Calu3 (cell line): ENCODE data around the gene CRTC2. TPM values are rescaled to one million over a fixed set of nuclear protein-coding genes. Genes with fewer than 3 reads are reported as not detected.
"Not testable (repeated sequence)": the region's sequence is repeated elsewhere in the genome, so short reads cannot be mapped to it uniquely, and the experiment has no call there.

ENCODE experiments used
- BruUV-seq: library from RNA; stranded (reverse); fragments of 400-500 nt; replicated peaks from 2 replicates; lab custom pipeline; 2021; lab: Mats Ljungman, UMichigan
- CTCF ChIA-PET: fragments of 300-600 bp; sonication (Branson Sonifier 250); formaldehyde crosslinking; loops from one replicate; lab custom pipeline; 2022; ENCODE audit warnings: antibody characterized with exemption; lab: Charles Lee
- DNase-seq: peaks from one replicate; pipeline ENCODE4 v3.0.0; 2022
- H3K27ac Mint-ChIP-seq: one replicate; pipeline ENCODE4 v1.8.0; 2022; ENCODE audit warnings: mixed read lengths; ENCODE audit not compliant: unreplicated experiment
- H3K27me3 Mint-ChIP-seq: one replicate; pipeline ENCODE4 v1.8.0; 2022; ENCODE audit warnings: mixed read lengths; ENCODE audit not compliant: unreplicated experiment
- H3K36me3 Mint-ChIP-seq: one replicate; pipeline ENCODE4 v1.8.0; 2022; ENCODE audit warnings: mild to moderate bottlenecking, moderate library complexity, mixed read lengths; ENCODE audit not compliant: insufficient read depth, unreplicated experiment
- H3K4me1 Mint-ChIP-seq: one replicate; pipeline ENCODE4 v1.8.0; 2022; ENCODE audit warnings: mild to moderate bottlenecking, low read depth, mixed read lengths; ENCODE audit not compliant: unreplicated experiment
- H3K4me3 Mint-ChIP-seq: one replicate; pipeline ENCODE4 v1.8.0; 2022; ENCODE audit warnings: mild to moderate bottlenecking, low read depth, moderate library complexity, mixed read lengths; ENCODE audit not compliant: unreplicated experiment
- H3K9me3 Mint-ChIP-seq: one replicate; pipeline ENCODE4 v1.8.0; 2022; ENCODE audit warnings: low read depth, mixed read lengths; ENCODE audit not compliant: unreplicated experiment
- intact Hi-C: fragments of 100-400 bp; cut with micrococcal nuclease; formaldehyde crosslinking; loops from one replicate; pipeline ENCODE4 v1.10.0; 2022; ENCODE audit not compliant: unreplicated experiment
- total RNA-seq: library from RNA; stranded (reverse); gene quantifications from 2 replicates; pipeline ENCODE4 v1.2.3, GENCODE V29; 2022
- TF ChIP-seq, protein P1 (sequence below): fragments of 200-600 bp; IDR thresholded peaks from one replicate; pipeline ENCODE4 v1.8.0; 2022; ENCODE audit warnings: antibody characterized with exemption; ENCODE audit not compliant: unreplicated experiment

The CRTC2 gene
- total RNA-seq, 1 experiment from 2014 or later: 52.1 TPM

DNA sequence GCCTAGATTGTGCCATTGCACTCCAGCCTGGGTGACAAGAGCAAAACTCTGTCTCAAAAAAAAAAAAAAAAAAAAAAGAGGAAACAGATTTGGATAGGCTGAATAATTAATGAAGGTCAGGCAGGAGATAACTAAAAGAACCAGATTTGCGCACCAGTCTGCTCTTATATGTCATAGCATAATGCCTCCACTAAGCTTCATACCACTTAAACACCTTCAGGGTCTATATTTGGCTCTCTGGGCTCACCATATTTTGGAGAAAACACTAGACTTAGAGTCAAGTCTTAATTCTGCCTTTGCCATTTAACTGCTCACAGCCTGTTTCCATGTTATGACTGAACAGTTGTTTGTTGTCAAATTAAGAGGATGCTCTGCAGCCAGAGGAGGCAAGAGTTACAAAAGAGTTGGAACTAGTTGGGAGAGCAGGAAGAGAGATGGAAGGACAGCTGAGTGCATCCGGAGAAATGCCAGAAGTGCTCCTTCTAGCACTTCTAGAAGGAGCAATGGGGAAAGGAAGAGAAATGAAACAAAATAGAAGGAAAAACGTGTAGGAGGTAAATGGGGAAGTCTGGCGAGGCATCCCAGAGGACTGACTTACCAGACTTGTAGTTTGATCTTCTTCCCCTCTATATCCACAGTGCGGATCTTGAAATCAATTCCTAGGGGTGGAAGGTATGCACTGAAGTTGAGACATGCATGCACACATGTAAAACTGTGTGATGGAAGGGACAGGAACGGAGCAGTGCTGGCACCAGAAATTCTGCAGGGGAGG, 25.9 kb upstream of the CRTC2 start:
- no TSS peak for BruUV-seq
- peaks cover 38% of the 10 kb centered on the region for H3K36me3 Mint-ChIP-seq
- H3K9me3 Mint-ChIP-seq: no peaks in the 10 kb centered on the region
- TF ChIP-seq, protein P1, sequence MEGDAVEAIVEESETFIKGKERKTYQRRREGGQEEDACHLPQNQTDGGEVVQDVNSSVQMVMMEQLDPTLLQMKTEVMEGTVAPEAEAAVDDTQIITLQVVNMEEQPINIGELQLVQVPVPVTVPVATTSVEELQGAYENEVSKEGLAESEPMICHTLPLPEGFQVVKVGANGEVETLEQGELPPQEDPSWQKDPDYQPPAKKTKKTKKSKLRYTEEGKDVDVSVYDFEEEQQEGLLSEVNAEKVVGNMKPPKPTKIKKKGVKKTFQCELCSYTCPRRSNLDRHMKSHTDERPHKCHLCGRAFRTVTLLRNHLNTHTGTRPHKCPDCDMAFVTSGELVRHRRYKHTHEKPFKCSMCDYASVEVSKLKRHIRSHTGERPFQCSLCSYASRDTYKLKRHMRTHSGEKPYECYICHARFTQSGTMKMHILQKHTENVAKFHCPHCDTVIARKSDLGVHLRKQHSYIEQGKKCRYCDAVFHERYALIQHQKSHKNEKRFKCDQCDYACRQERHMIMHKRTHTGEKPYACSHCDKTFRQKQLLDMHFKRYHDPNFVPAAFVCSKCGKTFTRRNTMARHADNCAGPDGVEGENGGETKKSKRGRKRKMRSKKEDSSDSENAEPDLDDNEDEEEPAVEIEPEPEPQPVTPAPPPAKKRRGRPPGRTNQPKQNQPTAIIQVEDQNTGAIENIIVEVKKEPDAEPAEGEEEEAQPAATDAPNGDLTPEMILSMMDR: no peak
- H3K27ac Mint-ChIP-seq: no peak overlapping the region
- CTCF ChIA-PET: interaction anchor here (0.6 kb wide), 1 partner anchor 41 kb away, joined by 3 read pairs; no protein-coding TSS in a partner anchor
- no peak for DNase-seq
- no peaks in the 10 kb centered on the region for H3K27me3 Mint-ChIP-seq
- peaks cover 35% of the 10 kb centered on the region for H3K4me1 Mint-ChIP-seq
- intact Hi-C loops: loop anchor here (10.0 kb wide), 2 partner anchors 470 to 630 kb away; partner anchors contain the start of gene S100A9
- peak overlapping the region; percentile 84 for H3K4me3 Mint-ChIP-seq

DNA sequence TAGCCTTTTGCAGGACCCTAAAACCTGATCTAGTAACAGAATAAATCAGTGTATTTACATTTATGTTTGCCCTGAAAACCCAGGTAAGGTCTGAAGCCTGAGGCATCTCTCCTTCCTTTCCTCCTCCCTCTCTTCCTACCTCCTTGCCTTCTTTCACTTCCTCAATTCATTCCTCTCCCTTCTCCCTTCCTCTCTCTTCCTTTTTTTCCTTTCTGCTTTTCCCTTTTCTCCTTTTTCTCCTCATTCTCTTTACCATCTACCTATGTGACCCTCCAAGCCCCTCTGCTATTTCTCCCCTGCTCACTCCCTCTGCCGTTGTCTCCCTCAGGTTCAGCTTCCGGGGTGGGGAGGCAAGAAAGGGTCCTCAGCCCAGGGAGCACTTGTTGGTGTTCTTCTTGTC, 23.3 kb upstream of the CRTC2 start:
- H3K27ac Mint-ChIP-seq, CTCF ChIA-PET, H3K27me3 Mint-ChIP-seq, H3K9me3 Mint-ChIP-seq, DNase-seq, H3K4me3 Mint-ChIP-seq: not testable (repeated sequence)
- BruUV-seq: TSS peak; percentile 90
- Mint-ChIP-seq H3K4me1 (peaks cover 42% of the 10 kb centered on the region), H3K36me3 (peaks cover 55% of the 10 kb centered on the region)
- intact Hi-C loops: loop anchor here (10.0 kb wide), 2 partner anchors 467 to 627 kb away; partner anchors contain the start of gene S100A9

DNA sequence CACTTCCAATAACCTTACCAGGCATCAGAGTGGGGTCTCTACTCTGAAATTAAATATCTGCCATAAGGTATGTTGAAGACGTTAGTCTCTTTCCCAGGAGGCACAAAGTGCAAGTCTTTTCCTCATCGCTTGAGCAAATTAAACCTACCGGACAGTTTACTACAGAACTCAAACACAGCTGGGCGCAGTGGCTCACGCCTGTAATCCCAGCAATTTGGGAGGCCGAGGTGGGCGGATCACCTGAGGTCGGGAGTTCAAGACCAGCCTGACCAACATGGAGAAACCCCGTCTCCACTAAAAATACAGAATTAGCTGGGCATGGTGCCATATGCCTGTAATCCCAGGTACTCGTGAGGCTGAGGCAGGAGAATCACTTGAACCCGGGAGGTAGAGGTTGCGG, 20.7 kb upstream of the CRTC2 start:
- H3K9me3 Mint-ChIP-seq, H3K4me3 Mint-ChIP-seq, intact Hi-C loops, DNase-seq, BruUV-seq, H3K27ac Mint-ChIP-seq, H3K27me3 Mint-ChIP-seq: not testable (repeated sequence)
- CTCF ChIA-PET: interaction anchor here (1.0 kb wide), 1 partner anchor 182 kb away, joined by 3 read pairs; no protein-coding TSS in a partner anchor
- H3K36me3 Mint-ChIP-seq: peaks cover 64% of the 10 kb centered on the region
- H3K4me1 Mint-ChIP-seq: peaks cover 31% of the 10 kb centered on the region

DNA sequence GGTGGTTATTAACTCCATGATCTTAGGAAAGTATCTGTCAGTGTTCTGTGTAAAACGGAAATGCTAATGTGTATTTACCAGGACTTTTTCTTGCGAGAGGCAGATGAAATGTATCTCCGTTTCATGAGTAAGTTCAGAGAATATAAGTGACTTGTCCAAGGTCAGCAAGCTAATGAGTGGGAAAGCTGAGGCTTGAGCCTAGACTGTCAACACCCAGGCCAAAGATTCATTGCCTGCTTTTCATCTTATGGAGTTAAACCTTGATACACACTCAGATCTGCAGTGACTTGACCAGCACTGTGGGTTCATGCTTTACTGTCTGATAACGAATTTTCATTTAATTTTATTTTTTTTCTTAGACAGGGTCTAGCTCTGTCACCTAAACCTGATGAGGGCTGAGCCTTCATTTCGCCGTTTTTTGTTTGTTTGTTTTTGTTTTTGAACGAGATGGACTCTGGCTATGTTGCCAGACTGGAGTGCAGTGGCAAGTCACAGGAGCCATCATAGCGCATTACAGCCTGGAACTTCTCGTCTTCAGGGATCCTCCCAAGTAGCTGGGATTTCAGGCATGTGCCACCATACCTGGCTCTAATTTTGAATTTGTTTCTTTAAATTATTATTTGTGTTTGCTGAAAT, 20.0 kb upstream of the CRTC2 start:
- no peaks in the 10 kb centered on the region for H3K27me3 Mint-ChIP-seq
- no peaks in the 10 kb centered on the region for H3K9me3 Mint-ChIP-seq
- TF ChIP-seq, protein P1: no peak
- peak overlapping the region; percentile 94 for H3K4me3 Mint-ChIP-seq
- H3K36me3 Mint-ChIP-seq: peaks cover 62% of the 10 kb centered on the region
- intact Hi-C loops: no loop called here
- TSS peak; percentile 30 for BruUV-seq
- DNase-seq: no peak
- CTCF ChIA-PET: interaction anchor here (1.0 to 2.8 kb wide), 4 partner anchors 9 to 181 kb away, joined by 3 to 27 read pairs (median 10); partner anchors contain the start of genes CREB3L4, CRTC2 and RAB13
- H3K27ac Mint-ChIP-seq: peak overlapping the region; percentile 83
- peaks cover 29% of the 10 kb centered on the region for H3K4me1 Mint-ChIP-seq
